Activated CD8-positive, alpha-beta memory T cell treated with anti-CD3 and anti-CD28 coated beads, Interleukin-2, amount 10 ng/mL, durations not matched to agents 7 days and 5 days (primary cell): ENCODE results near the gene SHROOM1. TPM values are rescaled to one million over a fixed set of nuclear protein-coding genes. Genes with fewer than 3 reads are reported as not detected.

Experiments
- ATAC-seq: fragments of 150-1000 bp; cut with Tn5 transposase; one replicate; pipeline ENCODE4 v1.10.0; 2021; ENCODE audit warnings: moderate library complexity
- CTCF ChIA-PET: fragments of 350-600 bp; sonication (Branson Sonifier 250); formaldehyde crosslinking; loops from one replicate; lab custom pipeline; 2021; ENCODE audit warnings: antibody characterized with exemption; lab: Charles Lee
- DNase-seq: peaks from one replicate; pipeline ENCODE4 v3.0.0-alpha.2; 2020
- H3K27ac Mint-ChIP-seq: one replicate; pipeline ENCODE4 v1.8.0; 2021; ENCODE audit warnings: mild to moderate bottlenecking, mixed read lengths
- H3K27me3 Mint-ChIP-seq: one replicate; pipeline ENCODE4 v1.8.0; 2021; ENCODE audit warnings: mixed read lengths
- H3K36me3 Mint-ChIP-seq: one replicate; pipeline ENCODE4 v1.8.0; 2021; ENCODE audit warnings: mild to moderate bottlenecking, mixed read lengths
- H3K4me1 Mint-ChIP-seq: one replicate; pipeline ENCODE4 v1.8.0; 2021; ENCODE audit warnings: mixed read lengths
- H3K4me3 Mint-ChIP-seq: one replicate; pipeline ENCODE4 v1.8.0; 2021; ENCODE audit warnings: mild to moderate bottlenecking, moderate library complexity, mixed read lengths
- H3K9me3 Mint-ChIP-seq: one replicate; pipeline ENCODE4 v1.8.0; 2022; ENCODE audit warnings: low read depth, mixed read lengths
- total RNA-seq, 2 experiments: library from RNA; stranded (reverse); gene quantifications; one replicate each; pipeline ENCODE4 v1.2.3, GENCODE V29; 2021

SHROOM1 gene
- total RNA-seq, 2 experiments from 2014 or later = 4.4 to 11.5 TPM

- no peaks in the 10 kb centered on the region for H3K9me3 Mint-ChIP-seq
- CTCF ChIA-PET = interaction anchor here (0.7 to 1.8 kb wide), 4 partner anchors 12 to 458 kb away, joined by 3 to 5 read pairs (median 4); partner anchors contain the start of gene SHROOM1
- DNase-seq (no peak), ATAC-seq (peak; percentile 36)
- no peak overlapping the region for H3K27ac Mint-ChIP-seq
- H3K4me3 Mint-ChIP-seq = no peak overlapping the region
- H3K27me3 Mint-ChIP-seq = no peaks in the 10 kb centered on the region
- peaks cover 4% of the 10 kb centered on the region for H3K4me1 Mint-ChIP-seq
- no peaks in the 10 kb centered on the region for H3K36me3 Mint-ChIP-seq
Measured at GRCh38 chr5:132841305-132841704, 10.9 kb upstream of the SHROOM1 start.

- Mint-ChIP-seq H3K27me3 (no peaks in the 10 kb centered on the region), H3K27ac (no peak overlapping the region), H3K4me1 (peaks cover 4% of the 10 kb centered on the region), H3K4me3 (no peak overlapping the region), H3K36me3 (no peaks in the 10 kb centered on the region), H3K9me3 (no peaks in the 10 kb centered on the region)
- DNase-seq = no peak
- ATAC-seq = no peak
- CTCF ChIA-PET = interaction anchor here (0.7 to 1.8 kb wide), 4 partner anchors 9 to 458 kb away, joined by 3 to 5 read pairs (median 4); partner anchors contain the start of gene SHROOM1
Measured at GRCh38 chr5:132840896-132841295, 10.4 kb upstream of the SHROOM1 start.

GRCh38 chr5:132840313-132840712 is 9.9 kb upstream of the SHROOM1 start:
- CTCF ChIA-PET = interaction anchor here (0.9 to 1.8 kb wide), 3 partner anchors 9 to 339 kb away, joined by 3 to 5 read pairs (median 3); partner anchors contain the start of gene SHROOM1

GRCh38 chr5:132839426-132840301 is 9.2 kb upstream of the SHROOM1 start:
- Mint-ChIP-seq H3K4me3 (no peak overlapping the region), H3K9me3 (no peaks in the 10 kb centered on the region), H3K36me3 (no peaks in the 10 kb centered on the region), H3K27ac (no peak overlapping the region), H3K4me1 (peaks cover 4% of the 10 kb centered on the region), H3K27me3 (no peaks in the 10 kb centered on the region)
- no peak for ATAC-seq
- DNase-seq = no peak
- CTCF ChIA-PET = interaction anchor here (0.9 to 1.3 kb wide), 2 partner anchors 8 to 338 kb away, joined by 3 read pairs; no protein-coding TSS in a partner anchor

More at GRCh38 chr5:132840313-132840712, 9.9 kb upstream of the SHROOM1 start:
- Mint-ChIP-seq H3K36me3 (no peaks in the 10 kb centered on the region), H3K4me3 (no peak overlapping the region), H3K4me1 (peaks cover 4% of the 10 kb centered on the region), H3K27me3 (no peaks in the 10 kb centered on the region), H3K9me3 (no peaks in the 10 kb centered on the region), H3K27ac (no peak overlapping the region)
- no peak for ATAC-seq
- DNase-seq = no peak

GRCh38 chr5:132838516-132839282 is 8.3 kb upstream of the SHROOM1 start:
- DNase-seq (no peak), ATAC-seq (no peak)
- H3K27me3 Mint-ChIP-seq = no peaks in the 10 kb centered on the region
- no peak overlapping the region for H3K4me3 Mint-ChIP-seq
- CTCF ChIA-PET = no interaction called here
- H3K4me1 Mint-ChIP-seq = peaks cover 4% of the 10 kb centered on the region
- H3K27ac Mint-ChIP-seq = no peak overlapping the region
- H3K9me3 Mint-ChIP-seq = no peaks in the 10 kb centered on the region
- no peaks in the 10 kb centered on the region for H3K36me3 Mint-ChIP-seq

GRCh38 chr5:132837868-132838267 is 7.4 kb upstream of the SHROOM1 start:
- CTCF ChIA-PET = no interaction called here
- Mint-ChIP-seq H3K27me3 (peaks cover under 1% of the 10 kb centered on the region), H3K4me3 (no peak overlapping the region), H3K36me3 (no peaks in the 10 kb centered on the region), H3K9me3 (no peaks in the 10 kb centered on the region), H3K27ac (no peak overlapping the region), H3K4me1 (peaks cover 4% of the 10 kb centered on the region)
- DNase-seq (no peak), ATAC-seq (no peak)

GRCh38 chr5:132836852-132837251 is 6.4 kb upstream of the SHROOM1 start:
- Mint-ChIP-seq H3K27me3 (peaks cover 4% of the 10 kb centered on the region), H3K4me1 (peaks cover 4% of the 10 kb centered on the region), H3K36me3 (no peaks in the 10 kb centered on the region), H3K4me3 (no peak overlapping the region), H3K27ac (no peak overlapping the region), H3K9me3 (no peaks in the 10 kb centered on the region)
- DNase-seq (no peak), ATAC-seq (no peak)
- CTCF ChIA-PET = no interaction called here

- DNase-seq (no peak), ATAC-seq (no peak)
- Mint-ChIP-seq H3K9me3 (no peaks in the 10 kb centered on the region), H3K4me3 (no peak overlapping the region), H3K27ac (no peak overlapping the region), H3K4me1 (peaks cover 9% of the 10 kb centered on the region), H3K36me3 (no peaks in the 10 kb centered on the region), H3K27me3 (peaks cover 19% of the 10 kb centered on the region)
- CTCF ChIA-PET = interaction anchor here (0.7 to 6.8 kb wide), 6 partner anchors 10 to 49 kb away, joined by 3 to 60 read pairs (median 4); no protein-coding TSS in a partner anchor
Measured at GRCh38 chr5:132834057-132834456, 3.6 kb upstream of the SHROOM1 start.

GRCh38 chr5:132832612-132833011 is 2.2 kb upstream of the SHROOM1 start:
- H3K9me3 Mint-ChIP-seq = no peaks in the 10 kb centered on the region
- H3K4me3 Mint-ChIP-seq = no peak overlapping the region
- no peaks in the 10 kb centered on the region for H3K36me3 Mint-ChIP-seq
- H3K27me3 Mint-ChIP-seq = peaks cover 32% of the 10 kb centered on the region
- ATAC-seq (no peak), DNase-seq (no peak)
- H3K27ac Mint-ChIP-seq = no peak overlapping the region
- CTCF ChIA-PET = interaction anchor here (1.2 to 6.8 kb wide), 3 partner anchors 9 to 21 kb away, joined by 3 to 60 read pairs (median 5); no protein-coding TSS in a partner anchor
- H3K4me1 Mint-ChIP-seq = peaks cover 12% of the 10 kb centered on the region

GRCh38 chr5:132831095-132831860 is 831 bp upstream of the SHROOM1 start:
- no peak for ATAC-seq
- Mint-ChIP-seq H3K36me3 (no peaks in the 10 kb centered on the region), H3K4me1 (peaks cover 15% of the 10 kb centered on the region), H3K9me3 (no peaks in the 10 kb centered on the region), H3K27me3 (peaks cover 43% of the 10 kb centered on the region), H3K4me3 (peak overlapping the region; percentile 49), H3K27ac (no peak overlapping the region)
- DNase-seq = no peak
- CTCF ChIA-PET = interaction anchor here (0.7 to 6.8 kb wide), 8 partner anchors 9 to 202 kb away, joined by 3 to 60 read pairs (median 5); partner anchors contain the start of genes GDF9 and UQCRQ

GRCh38 chr5:132829742-132830435 is 558 bp downstream of the SHROOM1 start:
- CTCF ChIA-PET = interaction anchor here (0.7 to 6.8 kb wide), 23 partner anchors 11 to 1100 kb away, joined by 3 to 60 read pairs (median 4); partner anchors contain the start of genes GDF9, KIF3A and UQCRQ
- DNase-seq (peak; percentile 80), ATAC-seq (peak; percentile 90)
- H3K27ac Mint-ChIP-seq = peak overlapping the region; percentile 73
- H3K27me3 Mint-ChIP-seq = peaks cover 49% of the 10 kb centered on the region
- no peaks in the 10 kb centered on the region for H3K9me3 Mint-ChIP-seq
- H3K4me3 Mint-ChIP-seq = peak overlapping the region; percentile 79
- H3K36me3 Mint-ChIP-seq = no peaks in the 10 kb centered on the region
- peaks cover 19% of the 10 kb centered on the region for H3K4me1 Mint-ChIP-seq
